Measurements from ENCODE around the gene ATP1A2. TPM values are rescaled to one million over a fixed set of nuclear protein-coding genes. Genes with fewer than 3 reads are reported as not detected.

ATP1A2 gene
- total and polyA plus RNA-seq, 2 donors (not counting 1 experiment from before 2014, with no cell fraction given) = not detected

GRCh38 chr1:160114085-160114484 is 1.5 kb upstream of the ATP1A2 start:
- H3K27me3 Mint-ChIP-seq = peaks cover 24% of the 10 kb centered on the region
- CTCF ChIA-PET = interaction anchor here (0.8 kb wide), 1 partner anchor 108 kb away, joined by 3 read pairs; no protein-coding TSS in a partner anchor
- no peaks in the 10 kb centered on the region for H3K4me1 ChIP-seq (ENCODE audit: control insufficient read depth in 2 of 2, insufficient read depth in 2 of 2, low read length in 2 of 2)
- H3K4me3 Mint-ChIP-seq = no peak overlapping the region
- POLR2A ChIA-PET = no interaction called here
- no peak overlapping the region for H3K9ac ChIP-seq (ENCODE audit: low read length)
- H3K27ac Mint-ChIP-seq = no peak overlapping the region
- H3K9me3 ChIP-seq (ENCODE audit: control extremely low read depth in 1 of 3, control insufficient read depth in 2 of 3, insufficient read depth in 1 of 3, low read length in 2 of 3) = no peaks in the 10 kb centered on the region
- no peaks in the 10 kb centered on the region for H3K79me2 ChIP-seq (ENCODE audit: control insufficient read depth, insufficient read depth, low read length)
- no peak overlapping the region for H3K27ac ChIP-seq (ENCODE audit: low read length in 2 of 2)
- no peaks in the 10 kb centered on the region for H3K36me3 ChIP-seq (replicated peaks in 1 of 2; ENCODE audit: control extremely low read depth in 1 of 2, control insufficient read depth in 1 of 2, extremely low read depth in 1 of 2, insufficient read depth in 2 of 2, low read length in 1 of 2)
- H2AFZ ChIP-seq (ENCODE audit: insufficient read depth, low read depth, low read length, poor library complexity, severe bottlenecking) = no peak overlapping the region
- no peak for DNase-seq
- 96% methylated on average over 2 of the region's 4 CpGs for WGBS (ENCODE audit: insufficient coverage)
- no peak for TF ChIP-seq CTCF (IDR thresholded peaks at IDR 0.05)
- TF ChIP-seq EZH2 (IDR thresholded peaks at IDR 0.05; ENCODE audit: borderline replicate concordance, insufficient read depth, low read depth, low read length, poor library complexity, severe bottlenecking) = no peak
- no peak overlapping the region for H3K4me2 ChIP-seq (replicated peaks; ENCODE audit: low read depth, low read length, poor library complexity, severe bottlenecking)
- peaks cover 0 to 19% (median 4%) of the 10 kb centered on the region in 4 experiments for H3K27me3 ChIP-seq (replicated peaks in 1 of 4; ENCODE audit: control extremely low read depth in 1 of 4, control insufficient read depth in 3 of 4, insufficient read depth in 4 of 4, low read length in 3 of 4)
- H4K20me1 ChIP-seq (ENCODE audit: control insufficient read depth, insufficient read depth, low read length, poor library complexity, severe bottlenecking) = no peaks in the 10 kb centered on the region
- ATAC-seq (ENCODE audit: low read depth) = no peak
- no peaks in the 10 kb centered on the region for H3K9me3 Mint-ChIP-seq (ENCODE audit: insufficient read depth)
- no peak overlapping the region for H3K4me3 ChIP-seq (ENCODE audit: control extremely low read depth in 1 of 5, extremely low read depth in 1 of 5, insufficient read depth in 1 of 5, low read depth in 2 of 5, low read length in 4 of 5)
- intact Hi-C loops (cut with micrococcal nuclease) = no loop called here
- H3K4me1 Mint-ChIP-seq = peaks cover under 1% of the 10 kb centered on the region

DNA sequence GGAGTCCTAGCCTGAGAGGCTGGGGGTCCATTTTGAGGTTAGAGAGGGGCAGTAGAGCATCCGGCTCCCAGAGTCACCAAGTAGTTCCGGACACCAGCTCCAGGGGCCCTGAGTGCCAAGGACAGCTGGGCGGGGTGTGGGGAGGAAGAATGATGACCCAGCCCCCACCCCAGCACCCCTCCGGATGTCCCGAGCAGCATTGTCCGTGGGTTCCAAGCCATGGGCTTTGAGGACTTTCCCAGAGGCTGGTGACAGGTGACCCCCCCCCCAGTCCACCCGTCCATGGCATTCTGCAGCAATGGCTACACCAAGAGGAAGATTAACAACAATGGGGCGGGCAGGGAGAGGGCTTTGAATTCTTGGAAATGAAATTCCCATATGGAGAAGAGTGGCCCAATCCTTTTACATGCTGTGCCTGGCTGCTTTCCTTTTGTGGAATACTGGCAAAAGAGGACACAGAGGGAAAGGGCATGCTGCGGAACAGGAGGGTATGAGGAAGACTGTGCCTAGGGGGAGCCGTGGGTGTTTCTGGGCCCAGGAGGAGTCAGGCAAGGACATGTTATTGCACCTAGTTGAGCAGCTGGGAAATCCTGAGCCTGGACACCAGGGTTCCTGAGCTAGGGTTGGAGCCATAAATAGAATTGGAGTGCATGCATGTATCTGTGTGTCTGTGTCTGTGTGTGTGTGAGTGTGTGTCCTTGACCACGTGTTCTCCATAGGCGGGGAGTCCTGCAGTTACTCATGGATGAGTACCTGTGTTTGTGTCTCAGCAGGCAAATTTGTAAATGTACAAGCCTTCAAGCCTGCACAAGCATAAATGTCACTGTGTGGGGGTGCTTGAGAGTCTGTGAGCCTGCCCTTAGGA is 956 bp downstream of the ATP1A2 start:
- ChIA-PET POLR2A (no interaction called here), CTCF (interaction anchor here (1.0 to 2.2 kb wide), 2 partner anchors 31 to 77 kb away, joined by 5 to 6 read pairs; no protein-coding TSS in a partner anchor)
- Histone ChIP-seq H3K4me2 (replicated peaks; ENCODE audit: low read depth, low read length, poor library complexity, severe bottlenecking) (no peak overlapping the region), H3K27me3 (replicated peaks in 1 of 4; ENCODE audit: control extremely low read depth in 1 of 4, control insufficient read depth in 3 of 4, insufficient read depth in 4 of 4, low read length in 3 of 4) (peaks cover 0 to 19% (median 4%) of the 10 kb centered on the region in 4 experiments), H3K79me2 (ENCODE audit: control insufficient read depth, insufficient read depth, low read length) (no peaks in the 10 kb centered on the region), H3K9me3 (ENCODE audit: control extremely low read depth in 1 of 3, control insufficient read depth in 2 of 3, insufficient read depth in 1 of 3, low read length in 2 of 3) (no peaks in the 10 kb centered on the region), H3K36me3 (replicated peaks in 1 of 2; ENCODE audit: control extremely low read depth in 1 of 2, control insufficient read depth in 1 of 2, extremely low read depth in 1 of 2, insufficient read depth in 2 of 2, low read length in 1 of 2) (no peaks in the 10 kb centered on the region), H3K9ac (ENCODE audit: low read length) (no peak overlapping the region), H2AFZ (ENCODE audit: insufficient read depth, low read depth, low read length, poor library complexity, severe bottlenecking) (no peak overlapping the region), H3K27ac (ENCODE audit: low read length in 2 of 2) (no peak overlapping the region), H4K20me1 (ENCODE audit: control insufficient read depth, insufficient read depth, low read length, poor library complexity, severe bottlenecking) (no peaks in the 10 kb centered on the region), H3K4me1 (ENCODE audit: control insufficient read depth in 2 of 2, insufficient read depth in 2 of 2, low read length in 2 of 2) (no peaks in the 10 kb centered on the region), H3K4me3 (ENCODE audit: control extremely low read depth in 1 of 5, extremely low read depth in 1 of 5, insufficient read depth in 1 of 5, low read depth in 2 of 5, low read length in 4 of 5) (no peak overlapping the region)
- no peak for TF ChIP-seq CTCF (IDR thresholded peaks at IDR 0.05)
- no peak for TF ChIP-seq EZH2 (IDR thresholded peaks at IDR 0.05; ENCODE audit: borderline replicate concordance, insufficient read depth, low read depth, low read length, poor library complexity, severe bottlenecking)
- Mint-ChIP-seq H3K27me3 (peaks cover 24% of the 10 kb centered on the region), H3K4me3 (no peak overlapping the region), H3K4me1 (no peaks in the 10 kb centered on the region), H3K27ac (no peak overlapping the region), H3K9me3 (ENCODE audit: insufficient read depth) (no peaks in the 10 kb centered on the region)
- ATAC-seq (ENCODE audit: low read depth) (no peak), DNase-seq (no peak)
- intact Hi-C loops (cut with micrococcal nuclease) = no loop called here
- WGBS (ENCODE audit: insufficient coverage) = 88% methylated on average over 5 of the region's 12 CpGs
